ENCODE measurements around the gene MIOX. TPM values are rescaled to one million over a fixed set of nuclear protein-coding genes. Genes with fewer than 3 reads are reported as not detected.
A peak's percentile ranks its signal among the peaks of the same experiment; 100 is the strongest.

The MIOX gene
- total and polyA plus RNA-seq, 2 of the 13 experiments (the other 11 are each of a cell fraction or from before 2014, with no cell fraction given): 1.5 to 2.9 TPM

DNA sequence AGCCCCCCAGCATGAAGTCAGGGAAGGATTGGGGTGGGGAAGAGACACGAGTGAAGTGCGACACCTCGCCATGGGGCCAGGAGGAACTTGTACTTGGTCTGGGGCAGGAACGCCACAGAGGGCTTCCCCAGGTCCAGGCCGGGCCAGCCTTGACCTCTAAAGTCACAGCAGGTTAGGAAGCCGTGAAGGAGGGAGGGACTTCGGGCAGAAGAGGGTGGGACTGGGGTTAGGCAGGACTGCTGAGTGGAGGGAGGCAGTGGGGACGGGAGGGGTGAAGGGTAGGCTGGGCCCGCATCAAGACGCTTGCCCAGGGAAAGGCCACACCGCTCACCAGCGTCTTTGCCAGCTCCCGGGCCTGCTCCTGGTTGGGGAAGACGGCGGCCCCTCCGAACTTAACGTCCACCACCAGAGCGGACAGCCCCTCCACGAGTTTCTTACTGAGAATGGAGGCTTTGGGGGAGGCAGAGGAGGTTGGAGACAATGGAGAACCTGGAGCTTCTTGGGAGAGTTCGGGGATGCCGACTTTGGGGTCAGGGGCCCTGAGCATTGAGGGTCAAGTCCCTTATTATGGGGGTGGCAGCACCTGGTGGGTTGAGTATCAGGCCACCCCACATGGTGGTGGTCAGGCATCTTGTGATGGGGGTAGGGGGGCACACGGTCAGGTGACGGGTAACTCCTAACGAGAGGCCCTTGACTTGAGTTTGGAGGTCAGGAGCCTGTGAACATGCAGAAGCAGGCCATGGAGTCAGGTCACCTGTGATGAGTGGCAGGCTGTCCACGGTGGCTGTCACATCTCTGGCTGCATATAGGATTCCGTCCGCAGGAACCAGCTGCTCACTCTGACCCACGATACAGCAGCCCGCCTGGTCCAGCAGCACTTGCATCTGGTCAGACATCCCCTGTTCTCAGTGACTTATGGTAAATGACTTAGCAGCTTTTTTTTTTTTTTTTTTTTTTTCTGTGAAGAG, 40.5 kb downstream of the MIOX start:
- peak overlapping the region; percentile 91 for H3K9ac ChIP-seq (ENCODE audit: insufficient read depth, low read depth, low read length)
- peak overlapping the region; percentile 94 for H3K27ac ChIP-seq (ENCODE audit: extremely low read length, insufficient read depth, low read length)
- in situ Hi-C loops (cut with HindIII; ENCODE audit: extremely low pct_ligation_motif_present, low pct_unique_long_range_greater_than_20kb): no loop called here
- BruUV-seq (replicated peaks): TSS peak; percentile 34
- peak overlapping the region; percentile 100 for H3K4me2 ChIP-seq (ENCODE audit: low read depth, low read length)
- ChIA-PET CTCF (ENCODE audit: low intra/inter-chr PET ratio, low total read pairs) (no interaction called here), POLR2A (interaction anchor here (0.6 to 4.2 kb wide), 8 partner anchors 19 to 276 kb away, joined by 3 to 97 read pairs (median 3); partner anchors contain the start of genes ARSA, HDAC10, LMF2 and NCAPH2)
- DNase-seq (ENCODE audit: low spot score) (peak; percentile 70), ATAC-seq (peak; percentile 29), FAIRE-seq (peak; percentile 72)
- H3K9me3 ChIP-seq (ENCODE audit: low read length): no peaks in the 10 kb centered on the region
- intact Hi-C loops (cut with micrococcal nuclease; ENCODE audit: unreplicated experiment): loop anchor here (5.0 kb wide), 1 partner anchor 35 kb away; the partner anchor contains the start of gene SYCE3
- peaks cover 20% of the 10 kb centered on the region for H3K79me2 ChIP-seq (ENCODE audit: insufficient read depth, low read length)
- no peak overlapping the region for H2AFZ ChIP-seq (ENCODE audit: low read length)
- H4K20me1 ChIP-seq (ENCODE audit: insufficient read depth, low read length): peaks cover 19% of the 10 kb centered on the region
- peaks cover 61% of the 10 kb centered on the region for H3K4me1 ChIP-seq (ENCODE audit: insufficient read depth, low read length)
- peaks cover 3 to 16% of the 10 kb centered on the region in 2 experiments; a peak in 4 of 5 replicates for H3K36me3 ChIP-seq (replicated peaks in 1 of 2; ENCODE audit: control insufficient read depth in 1 of 2, insufficient read depth in 2 of 2, low read length in 2 of 2)
- H3K4me3 ChIP-seq (replicated peaks in 1 of 3; ENCODE audit: insufficient read depth in 1 of 3, low read depth in 2 of 3, low read length in 3 of 3): peak overlapping the region; percentile 70 to 84 (median 83)
- 16% methylated on average over 20 of the region's 29 CpGs for WGBS (ENCODE audit: low lambda C conversion rate)
- H3K27me3 ChIP-seq (ENCODE audit: control insufficient read depth in 1 of 2, insufficient read depth in 2 of 2, low read length in 2 of 2): no peaks in the 10 kb centered on the region
- TF ChIP-seq ZNF660 (CRISPR knock-in tag; IDR thresholded peaks at IDR 0.05; ENCODE audit: borderline replicate concordance, low read depth): peak; percentile 79; the same call in 1 of the 2 replicates
- peak; percentile 80; the same call in 1 of the 2 replicates for TF ChIP-seq ZZZ3 (CRISPR knock-in tag; IDR thresholded peaks at IDR 0.05; ENCODE audit: borderline replicate concordance)
- TF ChIP-seq DPF2 (CRISPR knock-in tag; IDR thresholded peaks at IDR 0.05; ENCODE audit: borderline replicate concordance, low read depth): peak; percentile 61; the same call in 1 of the 2 replicates
- 0 out of 2 replicates have a peak, but pooled peaks have one; percentile 31 for TF ChIP-seq ZSCAN31 (CRISPR knock-in tag; IDR thresholded peaks at IDR 0.05; ENCODE audit: low read depth)
- TF ChIP-seq, protein P1, sequence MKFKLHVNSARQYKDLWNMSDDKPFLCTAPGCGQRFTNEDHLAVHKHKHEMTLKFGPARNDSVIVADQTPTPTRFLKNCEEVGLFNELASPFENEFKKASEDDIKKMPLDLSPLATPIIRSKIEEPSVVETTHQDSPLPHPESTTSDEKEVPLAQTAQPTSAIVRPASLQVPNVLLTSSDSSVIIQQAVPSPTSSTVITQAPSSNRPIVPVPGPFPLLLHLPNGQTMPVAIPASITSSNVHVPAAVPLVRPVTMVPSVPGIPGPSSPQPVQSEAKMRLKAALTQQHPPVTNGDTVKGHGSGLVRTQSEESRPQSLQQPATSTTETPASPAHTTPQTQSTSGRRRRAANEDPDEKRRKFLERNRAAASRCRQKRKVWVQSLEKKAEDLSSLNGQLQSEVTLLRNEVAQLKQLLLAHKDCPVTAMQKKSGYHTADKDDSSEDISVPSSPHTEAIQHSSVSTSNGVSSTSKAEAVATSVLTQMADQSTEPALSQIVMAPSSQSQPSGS (CRISPR knock-in tag; IDR thresholded peaks at IDR 0.05): peak; percentile 52; the same call in 1 of the 2 replicates
- peak; percentile 46; the same call in 1 of the 2 replicates for TF ChIP-seq ZNF749 (CRISPR knock-in tag; IDR thresholded peaks at IDR 0.05; ENCODE audit: borderline replicate concordance)
- peak; percentile 86 for TF ChIP-seq ZNF543 (CRISPR knock-in tag; IDR thresholded peaks at IDR 0.05)
- peak; percentile 35; the same call in 1 of the 2 replicates for TF ChIP-seq SSRP1 (CRISPR knock-in tag; IDR thresholded peaks at IDR 0.05)
- no peak for TF ChIP-seq ZNF337 (CRISPR knock-in tag; IDR thresholded peaks at IDR 0.05; ENCODE audit: borderline replicate concordance, low read depth)
- TF ChIP-seq GATAD2A (CRISPR knock-in tag; IDR thresholded peaks at IDR 0.05): peak; percentile 49; the same call in 1 of the 2 replicates
- TF ChIP-seq AKAP8 (CRISPR knock-in tag; IDR thresholded peaks at IDR 0.05): peak; percentile 97
- TF ChIP-seq FIP1L1 (IDR thresholded peaks at IDR 0.05; ENCODE audit: borderline replicate concordance, insufficient read depth, low read depth, low read length): 0 out of 2 replicates have a peak, but pooled peaks have one; percentile 25
- TF ChIP-seq, protein P2, sequence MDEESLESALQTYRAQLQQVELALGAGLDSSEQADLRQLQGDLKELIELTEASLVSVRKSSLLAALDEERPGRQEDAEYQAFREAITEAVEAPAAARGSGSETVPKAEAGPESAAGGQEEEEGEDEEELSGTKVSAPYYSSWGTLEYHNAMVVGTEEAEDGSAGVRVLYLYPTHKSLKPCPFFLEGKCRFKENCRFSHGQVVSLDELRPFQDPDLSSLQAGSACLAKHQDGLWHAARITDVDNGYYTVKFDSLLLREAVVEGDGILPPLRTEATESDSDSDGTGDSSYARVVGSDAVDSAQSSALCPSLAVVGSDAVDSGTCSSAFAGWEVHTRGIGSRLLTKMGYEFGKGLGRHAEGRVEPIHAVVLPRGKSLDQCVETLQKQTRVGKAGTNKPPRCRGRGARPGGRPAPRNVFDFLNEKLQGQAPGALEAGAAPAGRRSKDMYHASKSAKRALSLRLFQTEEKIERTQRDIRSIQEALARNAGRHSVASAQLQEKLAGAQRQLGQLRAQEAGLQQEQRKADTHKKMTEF (CRISPR knock-in tag; IDR thresholded peaks at IDR 0.05): 0 out of 2 replicates have a peak, but pooled peaks have one; percentile 18
- TF ChIP-seq ZNF121 (CRISPR knock-in tag; IDR thresholded peaks at IDR 0.05): peak; percentile 66; the same call in 1 of the 2 replicates
- TF ChIP-seq, protein P3, sequence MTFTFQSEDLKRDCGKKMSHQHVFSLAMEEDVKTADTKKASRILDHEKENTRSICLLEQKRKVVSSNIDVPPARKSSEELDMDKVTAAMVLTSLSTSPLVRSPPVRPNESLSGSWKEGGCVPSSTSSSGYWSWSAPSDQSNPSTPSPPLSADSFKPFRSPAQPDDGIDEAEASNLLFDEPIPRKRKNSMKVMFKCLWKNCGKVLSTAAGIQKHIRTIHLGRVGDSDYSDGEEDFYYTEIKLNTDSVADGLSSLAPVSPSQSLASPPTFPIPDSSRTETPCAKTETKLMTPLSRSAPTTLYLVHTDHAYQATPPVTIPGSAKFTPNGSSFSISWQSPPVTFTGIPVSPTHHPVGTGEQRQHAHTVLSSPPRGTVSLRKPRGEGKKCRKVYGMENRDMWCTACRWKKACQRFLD (CRISPR knock-in tag; IDR thresholded peaks at IDR 0.05; ENCODE audit: borderline replicate concordance): peak; percentile 25; the same call in 1 of the 2 replicates
- TF ChIP-seq PHF21A (CRISPR knock-in tag; IDR thresholded peaks at IDR 0.05): 0 out of 2 replicates have a peak, but pooled peaks have one; percentile 28
- TF ChIP-seq RARA (CRISPR knock-in tag; IDR thresholded peaks at IDR 0.05): peak; percentile 91
